Mesenteric fat pad (tissue), 1 donor: ENCODE data around the gene MFAP4. TPM values are rescaled to one million over a fixed set of nuclear protein-coding genes. Genes with fewer than 3 reads are reported as not detected.
"Not testable (repeated sequence)": the region's sequence is repeated elsewhere in the genome, so short reads cannot be mapped to it uniquely, and the experiment has no call there.

Source experiments
- DNase-seq: peaks from one replicate; pipeline ENCODE4 v3.0.0-alpha.2; 2020; ENCODE audit warnings: low spot score
- total RNA-seq: library from RNA; stranded (reverse); fragmentation: NEBNext Ultra II Directional; extraction: Animal tissue kit (Norgen Biotek cat#: 25700); gene quantifications from one replicate; pipeline ENCODE4 v1.2.1, GENCODE V29; 2021
- donor health status: DM: yes; HTN: yes; CAD: no.

MFAP4 gene
- total RNA-seq, 1 donor from 2014 or later, result 96.7 TPM

- no peak for DNase-seq
Measured at GRCh38 chr17:19354748-19355147, 32.2 kb downstream of the MFAP4 start.

DNA sequence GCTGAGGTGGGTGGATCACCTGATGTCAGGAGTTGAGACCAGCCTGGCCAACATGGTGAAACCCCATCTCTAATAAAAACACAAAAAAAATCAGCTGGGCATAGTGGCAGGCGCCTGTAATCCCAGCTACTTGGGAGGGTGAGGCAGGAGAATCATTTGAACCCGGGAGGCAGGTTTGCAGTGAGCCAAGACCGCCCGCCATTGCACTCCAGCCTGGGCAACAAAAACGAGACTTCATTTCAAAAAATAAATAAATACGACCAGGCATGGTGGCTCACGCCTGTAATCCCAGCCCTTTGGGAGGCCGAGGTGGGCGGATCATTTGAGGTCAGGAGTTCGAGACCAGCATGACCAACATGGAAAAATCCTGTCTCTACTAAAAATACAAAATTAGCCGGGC is 33.6 kb downstream of the MFAP4 start:
- not testable (repeated sequence) for DNase-seq

- no peak for DNase-seq
Measured at GRCh38 chr17:19348806-19349205, 38.2 kb downstream of the MFAP4 start.

- DNase-seq, result no peak
Measured at GRCh38 chr17:19348081-19348650, 38.8 kb downstream of the MFAP4 start.

DNA sequence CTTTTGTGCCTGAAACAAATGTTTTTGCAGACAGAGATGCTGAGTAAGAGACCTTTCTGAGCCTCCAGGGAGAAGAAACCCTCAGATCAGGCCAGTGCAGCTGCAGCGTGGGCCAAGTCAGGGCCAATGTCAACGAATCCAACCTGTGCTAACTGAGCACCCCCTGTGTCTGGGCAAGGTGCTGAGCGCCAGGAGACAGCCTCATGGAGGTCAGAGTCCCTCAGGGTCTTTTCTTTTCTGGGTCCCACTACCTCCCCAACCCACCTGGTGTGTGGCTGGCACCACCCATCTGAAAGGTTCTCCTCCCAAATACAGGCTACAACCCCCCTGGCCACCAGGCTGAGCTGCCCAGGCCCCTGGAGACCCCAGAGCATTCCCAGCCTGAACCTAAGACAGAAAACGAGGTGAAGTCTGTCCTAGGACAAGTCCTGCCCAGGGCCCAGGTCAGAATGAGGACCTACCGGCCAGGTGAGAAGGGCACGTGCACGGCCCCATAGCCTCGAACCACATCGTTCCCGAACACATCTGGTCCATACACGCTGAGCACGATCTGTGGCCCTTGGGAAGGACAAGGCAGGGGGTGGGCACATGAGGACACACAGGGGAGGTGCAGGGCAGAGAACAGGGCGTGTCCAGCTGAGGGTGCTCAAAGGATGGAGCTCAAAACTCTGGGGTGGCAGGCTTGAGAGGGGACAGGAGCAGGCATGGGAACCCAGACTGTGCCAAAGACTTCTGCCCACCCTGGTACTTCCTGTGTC is 39.5 kb downstream of the MFAP4 start:
- DNase-seq, result peak; percentile 87

DNA sequence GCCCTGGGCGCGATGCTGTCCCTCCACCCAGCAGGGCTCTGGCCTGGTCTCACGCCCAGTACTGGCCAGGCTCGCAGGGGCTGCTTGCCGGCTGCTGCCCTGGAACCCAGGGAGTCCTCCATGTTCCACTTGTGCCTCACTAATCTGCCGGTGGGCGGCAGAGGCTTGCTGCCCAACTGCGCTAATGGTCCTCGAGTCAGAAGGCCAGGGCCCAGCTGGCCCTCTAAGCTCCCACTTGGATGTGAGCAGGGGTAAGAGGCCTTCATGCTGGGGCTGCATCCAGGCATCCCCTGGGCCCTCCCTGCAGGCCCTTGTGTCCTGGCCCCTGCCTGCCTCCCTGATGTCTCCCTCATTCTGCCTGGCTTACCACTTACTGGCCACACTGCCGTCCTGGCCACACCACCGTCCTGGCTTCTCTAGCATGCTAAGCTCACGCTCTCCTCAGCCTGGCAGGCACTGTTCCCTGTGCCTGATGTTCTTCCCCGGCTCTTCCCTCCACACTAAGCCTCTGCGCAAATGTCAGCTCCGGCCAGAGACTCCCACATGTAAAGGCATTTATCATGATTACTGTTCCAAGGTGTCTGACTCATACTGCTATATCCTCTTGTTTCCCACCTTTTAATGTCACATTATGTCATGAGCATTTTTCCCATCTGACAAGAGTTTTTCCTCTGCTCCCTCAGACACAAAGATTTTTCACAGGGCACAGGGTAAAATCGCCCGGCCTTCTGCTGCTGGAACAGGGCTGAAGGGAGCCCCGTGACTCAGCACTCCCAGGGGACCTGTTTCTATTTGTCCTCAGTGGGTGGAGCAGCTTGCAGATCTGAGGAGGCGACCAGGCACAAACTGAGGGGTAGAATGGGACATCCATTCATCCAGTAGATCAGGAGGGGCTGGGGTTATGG is 40.4 kb downstream of the MFAP4 start:
- DNase-seq, result peak; percentile 76

- no peak for DNase-seq
Measured at GRCh38 chr17:19345486-19346350, 41.3 kb downstream of the MFAP4 start.

DNA sequence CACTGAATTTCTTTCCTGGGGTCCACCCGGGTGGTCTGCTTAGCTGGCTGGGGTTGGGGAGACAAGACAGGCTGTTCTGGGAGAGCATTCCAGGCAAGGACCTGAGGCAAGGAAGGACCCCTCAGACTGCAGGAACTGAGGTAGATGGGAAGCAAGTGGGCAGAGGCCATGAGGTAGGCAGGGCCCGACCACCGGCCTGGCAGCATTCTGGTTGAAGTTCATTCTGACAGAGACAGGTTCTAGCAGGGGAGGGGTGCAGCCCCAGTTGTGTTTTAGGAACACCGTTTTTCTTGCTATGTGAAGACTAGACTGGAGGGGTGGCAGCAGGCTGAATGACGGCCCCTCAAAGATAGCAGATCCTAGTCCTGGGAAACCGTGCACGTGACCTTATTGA is 41.9 kb downstream of the MFAP4 start:
- DNase-seq, result no peak

DNA sequence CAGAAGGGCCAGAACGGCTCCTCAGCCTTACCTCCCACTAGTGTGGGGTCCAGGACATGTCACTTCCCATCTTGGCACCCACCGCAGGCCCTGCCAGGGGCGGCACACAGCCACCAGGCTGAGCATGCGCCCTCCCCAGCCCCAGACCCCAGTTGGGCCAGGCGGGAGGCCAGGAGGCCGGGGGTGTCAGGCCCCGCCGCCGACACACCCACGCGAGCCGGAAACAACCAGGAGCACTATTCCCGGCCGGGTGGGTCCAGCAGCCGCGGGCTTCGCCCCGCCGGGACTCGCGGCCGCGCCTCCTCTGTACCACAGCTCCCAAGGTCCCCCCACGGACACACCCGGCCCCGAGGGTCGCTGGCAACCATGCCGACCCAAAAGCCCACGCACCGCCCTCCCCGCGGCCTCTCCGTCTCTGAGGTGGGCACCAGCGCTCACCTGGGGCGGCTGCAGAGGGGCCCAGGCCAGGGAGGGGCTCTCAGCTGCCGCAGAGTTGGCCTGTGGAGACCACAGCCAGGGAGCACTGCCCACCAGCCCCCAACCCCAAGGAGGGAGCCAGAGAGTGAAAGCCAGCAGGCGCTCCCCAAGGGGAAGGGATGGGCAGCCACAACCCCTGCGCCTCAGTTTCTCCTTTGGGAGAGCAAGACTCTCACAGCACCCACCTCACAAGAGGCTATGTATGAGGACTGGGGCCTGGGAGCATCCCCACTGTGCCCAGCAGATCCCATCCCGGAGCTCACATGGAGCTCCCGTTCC is 42.5 kb downstream of the MFAP4 start:
- no peak for DNase-seq

DNA sequence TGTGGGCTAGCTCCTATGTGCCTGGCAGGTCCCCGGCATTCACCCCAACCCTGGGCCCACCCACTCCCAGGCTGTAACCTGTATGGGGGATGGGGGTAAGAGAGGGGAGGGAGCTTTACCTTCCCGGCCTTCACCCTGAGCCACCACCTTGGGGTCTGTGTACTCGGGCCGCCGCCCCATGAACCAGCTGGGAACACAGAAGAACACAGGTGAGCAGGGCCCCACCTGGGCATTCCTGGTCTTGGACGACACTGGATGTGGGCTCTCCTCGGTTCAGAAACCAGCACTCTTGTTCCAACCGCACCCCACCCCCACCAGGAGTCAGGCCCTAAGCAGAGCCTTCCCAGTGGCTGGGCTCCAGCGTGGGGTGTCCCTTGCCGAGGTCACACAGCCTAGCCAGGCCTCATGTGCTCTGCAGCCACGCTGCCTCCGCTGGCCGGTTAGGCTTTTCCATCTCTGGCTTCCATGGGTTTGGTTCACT is 43.3 kb downstream of the MFAP4 start:
- no peak for DNase-seq

- DNase-seq, result no peak
Measured at GRCh38 chr17:19343256-19343630, 43.7 kb downstream of the MFAP4 start.

DNA sequence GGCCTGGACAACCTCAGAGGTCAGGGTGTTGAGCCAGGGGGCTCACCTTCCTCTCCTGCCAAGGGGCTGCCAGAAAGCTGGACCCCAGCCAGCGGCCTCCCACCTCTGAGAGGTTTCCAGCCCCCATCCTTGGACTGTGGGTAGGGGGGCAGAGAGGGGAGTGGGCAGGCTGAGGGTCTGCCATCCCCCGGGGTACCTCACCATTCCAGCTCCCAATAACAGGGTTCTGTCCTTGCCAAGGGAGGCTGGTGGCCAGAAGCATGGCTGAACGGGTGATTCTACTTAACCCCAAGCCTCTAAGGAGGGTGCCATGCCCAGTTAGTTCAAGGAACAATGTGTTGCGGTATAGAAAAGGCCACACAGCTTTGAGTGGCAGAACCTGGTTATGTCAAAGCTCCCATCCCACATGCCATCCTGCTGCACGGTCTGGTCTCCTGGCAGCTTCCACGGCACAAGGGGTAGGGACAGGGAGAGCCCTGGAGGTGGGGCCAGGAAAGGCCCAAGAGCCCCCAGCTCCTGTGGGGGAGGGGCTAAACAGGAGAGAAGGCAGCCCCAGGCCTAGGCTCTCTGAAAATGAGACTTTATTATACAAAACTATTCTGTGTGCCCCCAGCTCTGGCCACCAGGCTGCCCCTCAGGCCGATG is 44.3 kb downstream of the MFAP4 start:
- DNase-seq, result no peak

GRCh38 chr17:19341641-19342610 is 45.1 kb downstream of the MFAP4 start:
- DNase-seq, result no peak

DNA sequence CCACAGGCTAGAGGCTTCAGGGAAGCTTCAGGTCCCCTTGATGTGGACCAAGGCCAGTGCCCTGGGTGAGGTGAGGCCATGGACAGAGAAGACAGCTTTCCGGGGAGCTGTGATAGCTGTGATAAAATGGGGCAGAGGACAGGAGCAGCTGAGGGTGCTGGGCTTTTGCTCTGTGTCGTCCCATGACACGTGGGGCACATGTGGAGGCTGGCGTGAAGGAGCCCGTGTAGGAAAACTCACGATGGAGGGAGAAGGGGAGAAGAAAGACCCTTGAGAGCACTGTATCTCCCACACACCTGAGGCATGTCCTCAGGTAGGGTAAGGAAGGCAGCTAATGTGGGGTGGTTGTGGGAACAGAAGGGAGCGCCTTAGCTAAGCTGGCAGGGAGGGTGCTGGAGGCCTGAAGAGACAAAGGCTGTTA is 45.8 kb downstream of the MFAP4 start:
- DNase-seq, result no peak

- DNase-seq, result no peak
Measured at GRCh38 chr17:19339341-19339815, 47.6 kb downstream of the MFAP4 start.

DNA sequence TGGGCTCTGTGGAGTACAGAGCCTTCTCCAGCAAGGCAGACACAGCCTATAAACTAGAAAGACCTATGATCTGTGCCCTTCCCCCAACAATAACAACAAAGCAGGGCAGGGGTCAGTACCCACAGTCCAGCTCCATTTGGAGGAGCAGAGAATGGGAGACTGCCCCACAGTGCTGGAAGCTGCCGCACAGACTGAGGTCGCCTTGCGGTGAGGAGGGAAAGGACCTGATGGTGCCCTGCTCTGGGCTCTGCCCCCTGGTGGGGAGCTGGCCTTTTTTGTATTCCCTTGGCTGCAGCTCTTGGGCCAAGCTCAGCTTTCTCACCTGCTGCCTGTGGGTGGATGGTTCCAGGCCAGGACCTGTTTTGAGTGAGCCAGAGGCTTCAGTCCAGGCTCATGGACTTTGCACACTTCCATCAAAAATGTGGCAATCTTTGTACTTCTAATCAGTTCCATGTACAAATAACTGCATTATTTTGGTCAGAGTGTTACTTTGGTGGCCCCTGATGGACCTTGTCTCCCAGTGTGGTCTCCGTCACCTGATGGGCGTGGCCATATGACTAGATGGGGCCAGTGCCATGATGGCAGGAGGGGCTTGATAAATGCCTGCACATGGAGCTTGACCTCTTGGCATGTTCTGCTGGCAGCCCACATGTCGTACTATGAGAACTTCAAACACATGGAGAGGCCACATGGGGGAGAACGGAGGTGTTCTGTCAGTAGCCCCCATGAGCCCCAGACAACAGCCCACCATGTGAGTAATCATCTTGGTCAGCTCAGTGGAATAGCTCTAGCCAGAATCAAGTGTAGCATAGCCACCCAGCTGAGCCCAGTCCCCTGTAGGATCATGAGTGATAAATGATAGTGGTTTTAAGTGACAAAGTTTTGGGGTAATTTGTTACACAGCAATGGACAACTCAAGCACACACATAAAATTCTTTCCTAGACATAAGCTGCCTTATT is 48.7 kb downstream of the MFAP4 start:
- DNase-seq, result no peak

DNA sequence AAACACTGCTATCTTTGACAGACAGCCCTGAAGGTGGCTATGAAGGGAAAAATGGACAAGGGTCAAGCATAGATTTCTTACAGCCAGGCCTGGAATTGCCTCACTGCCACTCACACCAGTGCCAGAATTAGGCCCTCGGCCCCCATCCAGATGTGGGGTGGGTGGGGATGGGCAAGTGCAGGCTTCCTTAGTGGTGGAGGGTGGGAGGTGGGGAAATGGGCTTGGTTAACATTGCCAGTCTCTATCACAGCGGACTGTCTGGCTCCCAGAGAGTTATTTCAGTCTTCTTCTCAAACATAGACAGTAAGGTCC is 49.3 kb downstream of the MFAP4 start:
- DNase-seq, result no peak
